ENCODE data around the gene ZAP70. TPM values are rescaled to one million over a fixed set of nuclear protein-coding genes. Genes with fewer than 3 reads are reported as not detected.

Gene ZAP70
- polyA plus RNA-seq, 2 of the 4 experiments (the other 2 are of a cell fraction): 0.10 TPM; not detected in 1

DNA sequence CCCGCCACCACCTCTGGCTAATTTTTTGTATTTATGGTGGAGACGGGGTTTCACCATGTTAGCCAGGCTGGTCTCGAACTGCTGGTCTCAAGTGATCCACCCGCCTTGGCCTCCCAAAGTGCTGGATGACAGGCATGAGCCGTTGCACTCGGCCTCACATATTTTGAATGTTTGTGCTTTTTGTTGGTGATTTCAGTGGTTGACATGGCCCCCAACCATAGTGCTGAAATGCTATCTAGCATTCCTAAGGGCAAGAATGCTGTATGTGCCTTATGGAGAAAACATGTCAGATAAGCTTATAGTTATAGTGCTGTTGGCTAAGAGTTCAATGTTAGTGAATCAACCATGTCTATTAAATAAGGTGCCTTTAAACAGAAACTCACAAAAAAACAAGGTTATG, 8.9 kb downstream of the ZAP70 start:
- CTCF ChIA-PET: no interaction called here
- DNase-seq (ENCODE audit: low read depth in 1 of 2, low spot score in 1 of 2) (no peak), ATAC-seq (no peak), FAIRE-seq (no peak)
- WGBS (ENCODE audit: missing lambda C conversion rate): 79% methylated on average over 6 of the region's 6 CpGs
- Histone ChIP-seq H3K9me3 (no peaks in the 10 kb centered on the region), H3K4me2 (no peak overlapping the region), H3K4me3 (no peak overlapping the region), H3K27ac (no peak overlapping the region), H3K4me1 (no peaks in the 10 kb centered on the region)
- POLR2A ChIA-PET: no interaction called here
- no peak for TF ChIP-seq HEYL (CRISPR knock-in tag; IDR thresholded peaks at IDR 0.05)
- TF ChIP-seq CEBPB (IDR thresholded peaks at IDR 0.05): no peak

DNA sequence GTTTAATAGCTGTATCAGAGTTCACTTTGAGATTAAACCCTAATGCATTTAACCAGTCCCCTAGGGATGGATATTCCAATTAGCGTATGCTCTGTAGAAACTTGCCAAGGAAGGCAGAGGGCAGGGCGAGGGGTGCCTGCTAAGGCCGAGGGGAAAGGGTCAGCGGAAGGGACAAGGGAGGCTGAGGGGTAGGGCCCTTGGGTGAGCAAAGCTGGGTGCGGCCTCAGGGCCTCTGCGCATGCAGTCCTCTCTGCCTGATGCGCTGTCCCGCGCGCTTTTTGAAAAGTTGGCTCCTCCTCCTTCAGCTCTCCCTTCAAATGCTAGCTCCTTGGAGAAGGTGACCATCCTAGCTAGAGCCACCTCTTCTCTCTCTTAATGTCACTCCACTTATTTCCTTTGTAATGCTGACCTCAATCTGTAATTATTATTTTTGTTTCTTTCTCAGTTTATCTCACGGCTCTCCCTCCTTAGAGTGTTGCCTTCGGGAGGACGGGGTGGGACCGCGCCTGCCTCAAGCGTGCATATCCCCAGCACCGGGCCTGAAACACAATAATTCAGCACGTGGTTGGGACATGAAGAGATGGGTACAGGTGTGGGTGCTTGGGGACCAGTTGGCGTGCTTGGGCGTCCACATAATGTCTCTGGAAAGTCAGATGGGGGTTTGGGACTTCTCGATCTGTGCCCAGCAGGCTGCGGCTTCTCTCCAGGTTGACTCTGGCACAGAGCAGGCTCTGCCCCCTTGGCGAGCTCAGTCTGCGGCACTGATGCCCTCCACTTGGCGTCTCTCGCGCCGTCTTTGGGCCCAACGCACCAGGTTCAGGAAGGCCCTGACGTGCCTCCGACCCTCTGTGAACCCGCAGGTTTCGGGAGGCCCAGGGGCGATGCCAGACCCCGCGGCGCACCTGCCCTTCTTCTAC, 10.0 kb downstream of the ZAP70 start:
- Histone ChIP-seq H3K4me3 (no peak overlapping the region), H3K4me1 (peaks cover 3% of the 10 kb centered on the region; the same call in 1 of the 3 replicates), H3K9me3 (no peaks in the 10 kb centered on the region), H3K27ac (no peak overlapping the region), H3K4me2 (no peak overlapping the region)
- ATAC-seq (no peak), DNase-seq (ENCODE audit: low read depth in 1 of 2, low spot score in 1 of 2) (no peak), FAIRE-seq (no peak)
- TF ChIP-seq MAFK (IDR thresholded peaks at IDR 0.05; ENCODE audit: partially characterized antibody) (no peak), JUNB (IDR thresholded peaks at IDR 0.05) (no peak), NFE2L2 (conservative IDR thresholded peaks at IDR 0.05; ENCODE audit: low read length) (no peak), RNF2 (IDR thresholded peaks at IDR 0.05; ENCODE audit: borderline replicate concordance, low read depth) (no peak), BHLHE40 (IDR thresholded peaks at IDR 0.05; ENCODE audit: low read depth, low read length) (no peak), RFX5 (IDR thresholded peaks at IDR 0.05) (no peak), EHMT2 (IDR thresholded peaks at IDR 0.05; ENCODE audit: low read depth) (no peak), EP300 (IDR thresholded peaks at IDR 0.05) (no peak), ZC3H11A (IDR thresholded peaks at IDR 0.05) (no peak), SREBF2 (IDR thresholded peaks at IDR 0.05) (no peak), PHF8 (IDR thresholded peaks at IDR 0.05; ENCODE audit: borderline replicate concordance, low read depth) (no peak), POLR2A (IDR thresholded peaks at IDR 0.05; ENCODE audit: low read length) (no peak), HEYL (CRISPR knock-in tag; IDR thresholded peaks at IDR 0.05) (no peak), MYC (IDR thresholded peaks at IDR 0.05; ENCODE audit: borderline replicate concordance, low read length) (no peak), NR3C1 (IDR thresholded peaks at IDR 0.05) (no peak), FOXS1 (CRISPR knock-in tag; IDR thresholded peaks at IDR 0.05) (no peak), HOXA7 (CRISPR knock-in tag; IDR thresholded peaks at IDR 0.05) (no peak)
- TF ChIP-seq, protein P1, sequence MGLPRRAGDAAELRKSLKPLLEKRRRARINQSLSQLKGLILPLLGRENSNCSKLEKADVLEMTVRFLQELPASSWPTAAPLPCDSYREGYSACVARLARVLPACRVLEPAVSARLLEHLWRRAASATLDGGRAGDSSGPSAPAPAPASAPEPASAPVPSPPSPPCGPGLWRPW (IDR thresholded peaks at IDR 0.05): no peak
- TF ChIP-seq, protein P2, sequence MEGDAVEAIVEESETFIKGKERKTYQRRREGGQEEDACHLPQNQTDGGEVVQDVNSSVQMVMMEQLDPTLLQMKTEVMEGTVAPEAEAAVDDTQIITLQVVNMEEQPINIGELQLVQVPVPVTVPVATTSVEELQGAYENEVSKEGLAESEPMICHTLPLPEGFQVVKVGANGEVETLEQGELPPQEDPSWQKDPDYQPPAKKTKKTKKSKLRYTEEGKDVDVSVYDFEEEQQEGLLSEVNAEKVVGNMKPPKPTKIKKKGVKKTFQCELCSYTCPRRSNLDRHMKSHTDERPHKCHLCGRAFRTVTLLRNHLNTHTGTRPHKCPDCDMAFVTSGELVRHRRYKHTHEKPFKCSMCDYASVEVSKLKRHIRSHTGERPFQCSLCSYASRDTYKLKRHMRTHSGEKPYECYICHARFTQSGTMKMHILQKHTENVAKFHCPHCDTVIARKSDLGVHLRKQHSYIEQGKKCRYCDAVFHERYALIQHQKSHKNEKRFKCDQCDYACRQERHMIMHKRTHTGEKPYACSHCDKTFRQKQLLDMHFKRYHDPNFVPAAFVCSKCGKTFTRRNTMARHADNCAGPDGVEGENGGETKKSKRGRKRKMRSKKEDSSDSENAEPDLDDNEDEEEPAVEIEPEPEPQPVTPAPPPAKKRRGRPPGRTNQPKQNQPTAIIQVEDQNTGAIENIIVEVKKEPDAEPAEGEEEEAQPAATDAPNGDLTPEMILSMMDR (IDR thresholded peaks at IDR 0.05): no peak
- 80% methylated on average over 34 of the region's 37 CpGs for WGBS (ENCODE audit: missing lambda C conversion rate)
- CTCF ChIA-PET: interaction anchor here (0.5 to 4.2 kb wide), 2 partner anchors 18 to 44 kb away, joined by 3 to 26 read pairs; no protein-coding TSS in a partner anchor
- POLR2A ChIA-PET: no interaction called here

DNA sequence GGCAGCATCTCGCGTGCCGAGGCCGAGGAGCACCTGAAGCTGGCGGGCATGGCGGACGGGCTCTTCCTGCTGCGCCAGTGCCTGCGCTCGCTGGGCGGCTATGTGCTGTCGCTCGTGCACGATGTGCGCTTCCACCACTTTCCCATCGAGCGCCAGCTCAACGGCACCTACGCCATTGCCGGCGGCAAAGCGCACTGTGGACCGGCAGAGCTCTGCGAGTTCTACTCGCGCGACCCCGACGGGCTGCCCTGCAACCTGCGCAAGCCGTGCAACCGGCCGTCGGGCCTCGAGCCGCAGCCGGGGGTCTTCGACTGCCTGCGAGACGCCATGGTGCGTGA, 10.7 kb downstream of the ZAP70 start:
- Histone ChIP-seq H3K4me1 (peaks cover 3% of the 10 kb centered on the region; the same call in 1 of the 3 replicates), H3K4me2 (no peak overlapping the region), H3K27ac (no peak overlapping the region), H3K4me3 (no peak overlapping the region), H3K9me3 (no peaks in the 10 kb centered on the region)
- ChIA-PET CTCF (interaction anchor here (4.2 kb wide), 1 partner anchor 17 kb away, joined by 26 read pairs; no protein-coding TSS in a partner anchor), POLR2A (no interaction called here)
- 94% methylated on average over 33 of the region's 41 CpGs for WGBS (ENCODE audit: missing lambda C conversion rate)
- no peak for DNase-seq (ENCODE audit: low read depth in 1 of 2, low spot score in 1 of 2)
- TF ChIP-seq MAZ (IDR thresholded peaks at IDR 0.05; ENCODE audit: borderline replicate concordance, low read depth, low read length): no peak
- TF ChIP-seq, protein P2 (IDR thresholded peaks at IDR 0.05): no peak
- FAIRE-seq: no peak
- ATAC-seq: no peak

Data from A549 (cell line).